Measurements from ENCODE around the gene SLC25A40.

DNA sequence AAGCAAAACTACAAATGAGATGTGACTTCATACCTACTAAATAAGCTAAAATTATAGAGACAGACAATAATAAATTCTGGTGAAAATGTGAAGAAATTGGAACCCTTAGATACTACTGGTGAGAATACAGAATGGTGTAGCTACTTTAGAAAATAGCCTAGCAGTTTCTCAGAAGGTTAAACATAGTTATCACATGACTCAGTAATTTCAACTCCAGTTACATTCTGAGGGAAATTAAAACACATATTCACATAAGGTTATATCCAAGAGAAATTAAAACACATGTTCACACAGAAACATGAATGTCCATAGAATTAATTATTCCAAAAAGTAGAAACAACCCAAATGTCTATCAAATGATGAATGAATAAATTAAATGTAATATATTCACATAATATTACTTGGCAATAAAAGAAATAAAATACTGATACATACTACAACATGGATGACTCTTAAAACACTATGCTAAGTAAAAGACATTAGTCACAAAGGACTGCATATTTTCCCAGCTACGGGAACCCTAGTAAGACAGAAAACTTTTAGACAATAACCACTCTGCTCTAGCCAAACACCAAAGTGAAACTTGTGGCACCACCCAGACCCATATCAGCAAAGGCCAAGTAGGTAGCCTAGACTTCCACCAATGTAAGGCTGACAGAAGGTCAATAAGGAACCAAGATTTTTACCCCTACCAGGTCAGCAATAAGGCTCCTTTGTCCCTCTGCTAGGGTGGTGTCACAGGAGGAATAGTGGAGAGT lies 25.1 kb downstream of the SLC25A40 start:
- no peak for TF ChIP-seq POLR2A (IDR thresholded peaks at IDR 0.05)
- TF ChIP-seq, protein P1, sequence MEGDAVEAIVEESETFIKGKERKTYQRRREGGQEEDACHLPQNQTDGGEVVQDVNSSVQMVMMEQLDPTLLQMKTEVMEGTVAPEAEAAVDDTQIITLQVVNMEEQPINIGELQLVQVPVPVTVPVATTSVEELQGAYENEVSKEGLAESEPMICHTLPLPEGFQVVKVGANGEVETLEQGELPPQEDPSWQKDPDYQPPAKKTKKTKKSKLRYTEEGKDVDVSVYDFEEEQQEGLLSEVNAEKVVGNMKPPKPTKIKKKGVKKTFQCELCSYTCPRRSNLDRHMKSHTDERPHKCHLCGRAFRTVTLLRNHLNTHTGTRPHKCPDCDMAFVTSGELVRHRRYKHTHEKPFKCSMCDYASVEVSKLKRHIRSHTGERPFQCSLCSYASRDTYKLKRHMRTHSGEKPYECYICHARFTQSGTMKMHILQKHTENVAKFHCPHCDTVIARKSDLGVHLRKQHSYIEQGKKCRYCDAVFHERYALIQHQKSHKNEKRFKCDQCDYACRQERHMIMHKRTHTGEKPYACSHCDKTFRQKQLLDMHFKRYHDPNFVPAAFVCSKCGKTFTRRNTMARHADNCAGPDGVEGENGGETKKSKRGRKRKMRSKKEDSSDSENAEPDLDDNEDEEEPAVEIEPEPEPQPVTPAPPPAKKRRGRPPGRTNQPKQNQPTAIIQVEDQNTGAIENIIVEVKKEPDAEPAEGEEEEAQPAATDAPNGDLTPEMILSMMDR (IDR thresholded peaks at IDR 0.05), result no peak

All from sigmoid colon (tissue), 3 donors.